Activated CD8-positive, alpha-beta memory T cell treated with anti-CD3 and anti-CD28 coated beads for 36 hours (primary cell): ENCODE measurements around the gene HTR6. TPM values are rescaled to one million over a fixed set of nuclear protein-coding genes. Genes with fewer than 3 reads are reported as not detected.

Experiments used
- CTCF ChIA-PET: fragments of 350-600 bp; sonication (Branson Sonifier 250); formaldehyde crosslinking; loops from one replicate; lab custom pipeline; 2021; ENCODE audit warnings: antibody characterized with exemption; lab: Charles Lee
- POLR2A ChIA-PET: fragments of 350-600 bp; sonication (Branson Sonifier 250); formaldehyde crosslinking; loops from one replicate; lab custom pipeline; 2021; ENCODE audit warnings: antibody characterized with exemption; lab: Charles Lee
- total RNA-seq, 2 experiments: library from RNA; stranded (reverse); gene quantifications; one replicate each; pipeline ENCODE4 v1.2.3, GENCODE V29; 2021

HTR6 gene
- total RNA-seq, 2 experiments from 2014 or later = not detected

- POLR2A ChIA-PET = interaction anchor here (0.5 kb wide), 1 partner anchor 23 kb away, joined by 3 read pairs; no protein-coding TSS in a partner anchor
- CTCF ChIA-PET = interaction anchor here (1.9 kb wide), 1 partner anchor 15 kb away, joined by 7 read pairs; no protein-coding TSS in a partner anchor
Measured at GRCh38 chr1:19676438-19676922, 11.8 kb downstream of the HTR6 start.

DNA sequence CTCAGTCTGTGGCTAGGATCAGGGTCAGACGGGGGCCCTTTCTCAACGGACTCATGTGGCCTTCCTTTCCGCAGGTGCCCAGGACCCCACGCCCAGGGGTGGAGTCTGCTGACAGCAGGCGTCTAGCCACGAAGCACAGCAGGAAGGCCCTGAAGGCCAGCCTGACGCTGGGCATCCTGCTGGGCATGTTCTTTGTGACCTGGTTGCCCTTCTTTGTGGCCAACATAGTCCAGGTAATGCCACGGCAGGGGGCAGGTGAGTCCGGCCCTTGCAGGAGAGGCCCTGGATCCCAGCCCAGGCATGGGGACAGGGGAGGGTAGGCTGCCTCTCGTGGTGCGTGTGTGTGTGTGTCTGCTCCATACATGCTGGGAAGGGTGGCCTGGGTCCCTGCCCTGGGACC lies 13.8 kb downstream of the HTR6 start:
- ChIA-PET POLR2A (no interaction called here), CTCF (interaction anchor here (1.0 kb wide), 1 partner anchor 21 kb away, joined by 3 read pairs; no protein-coding TSS in a partner anchor)

- CTCF ChIA-PET = no interaction called here
- POLR2A ChIA-PET = no interaction called here
Measured at GRCh38 chr1:19678931-19679453, 14.3 kb downstream of the HTR6 start.

- POLR2A ChIA-PET = no interaction called here
- CTCF ChIA-PET = no interaction called here
Measured at GRCh38 chr1:19679691-19680090, 15.0 kb downstream of the HTR6 start.

- CTCF ChIA-PET = interaction anchor here (1.3 kb wide), 1 partner anchor 24 kb away, joined by 3 read pairs; no protein-coding TSS in a partner anchor
- POLR2A ChIA-PET = no interaction called here
Measured at GRCh38 chr1:19680644-19681043, 16.0 kb downstream of the HTR6 start.

GRCh38 chr1:19682257-19682656 lies 17.6 kb downstream of the HTR6 start:
- ChIA-PET CTCF (interaction anchor here (0.8 to 0.9 kb wide), 2 partner anchors 18 to 20 kb away, joined by 3 read pairs; partner anchors contain the start of gene HTR6), POLR2A (no interaction called here)

DNA sequence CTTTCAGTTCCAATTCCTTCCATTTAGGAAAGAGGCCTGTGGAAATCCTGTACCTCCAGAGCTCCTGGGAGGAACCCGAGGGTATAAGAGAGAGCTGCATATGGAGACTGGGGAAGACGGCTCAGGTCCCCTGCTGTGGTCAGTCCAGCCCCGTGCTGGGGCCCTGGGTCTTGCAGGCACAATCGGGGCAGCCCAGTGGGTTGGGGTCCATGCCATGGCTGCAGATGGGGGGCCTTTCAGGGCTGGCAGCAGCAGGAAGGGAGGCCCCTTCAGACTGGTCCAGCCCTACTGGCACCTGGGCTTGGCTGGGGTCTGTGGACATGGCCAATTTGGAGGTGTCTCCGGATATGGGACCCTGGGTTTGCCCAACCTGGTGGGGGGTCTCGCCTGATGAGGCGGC lies 18.2 kb downstream of the HTR6 start:
- POLR2A ChIA-PET = interaction anchor here (0.6 kb wide), 1 partner anchor 1493 kb away, joined by 3 read pairs; no protein-coding TSS in a partner anchor
- CTCF ChIA-PET = interaction anchor here (0.9 kb wide), 1 partner anchor 21 kb away, joined by 3 read pairs; no protein-coding TSS in a partner anchor

DNA sequence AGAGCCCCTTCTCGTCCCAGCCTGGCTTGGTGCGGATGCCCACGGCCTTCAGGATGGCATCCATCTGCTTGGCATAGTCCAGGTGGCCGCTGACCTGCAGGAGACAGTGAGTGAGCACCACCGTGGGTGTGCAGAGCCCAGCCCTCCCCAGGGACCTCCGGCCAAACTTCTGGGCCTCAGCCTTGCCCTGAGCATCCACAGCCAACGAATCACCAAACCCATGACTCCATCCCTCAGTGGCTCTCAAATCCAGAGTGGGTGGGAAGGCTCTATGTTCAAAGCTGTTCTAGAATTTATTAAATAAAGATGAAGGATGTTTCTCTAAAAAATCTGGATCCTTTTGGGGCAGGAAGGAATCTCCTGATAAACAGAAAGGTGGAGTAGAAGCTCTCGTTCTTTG lies 18.7 kb downstream of the HTR6 start:
- POLR2A ChIA-PET = interaction anchor here (0.6 kb wide), 1 partner anchor 1492 kb away, joined by 3 read pairs; no protein-coding TSS in a partner anchor

GRCh38 chr1:19684677-19685076 lies 20.0 kb downstream of the HTR6 start:
- ChIA-PET CTCF (no interaction called here), POLR2A (no interaction called here)

More for the DNA sequence above, 18.7 kb downstream of the HTR6 start:
- CTCF ChIA-PET = interaction anchor here (0.7 to 0.9 kb wide), 2 partner anchors 11 to 21 kb away, joined by 3 to 4 read pairs; no protein-coding TSS in a partner anchor

- POLR2A ChIA-PET = no interaction called here
- CTCF ChIA-PET = no interaction called here
Measured at GRCh38 chr1:19685994-19686393, 21.3 kb downstream of the HTR6 start.

DNA sequence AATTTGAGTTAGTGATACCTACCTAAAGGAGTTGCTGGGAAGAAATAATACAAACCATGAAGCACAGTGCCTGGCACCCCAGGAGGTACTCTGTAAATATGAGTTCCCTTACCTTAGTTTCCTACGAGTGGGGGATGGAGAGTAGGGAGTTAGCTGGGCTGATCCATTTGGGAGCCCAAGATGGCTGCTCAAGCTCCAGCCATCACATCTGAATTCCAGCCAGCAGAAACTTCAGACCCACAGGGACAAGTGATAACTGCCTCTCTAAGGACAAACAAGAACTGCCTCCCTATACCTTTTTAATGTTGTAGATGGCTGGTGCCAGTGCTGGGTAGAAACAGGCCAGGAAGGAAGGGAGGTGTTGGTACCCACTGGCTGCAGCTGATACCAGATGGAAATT lies 22.7 kb downstream of the HTR6 start:
- ChIA-PET POLR2A (no interaction called here), CTCF (interaction anchor here (0.6 kb wide), 1 partner anchor 20 kb away, joined by 5 read pairs; no protein-coding TSS in a partner anchor)

DNA sequence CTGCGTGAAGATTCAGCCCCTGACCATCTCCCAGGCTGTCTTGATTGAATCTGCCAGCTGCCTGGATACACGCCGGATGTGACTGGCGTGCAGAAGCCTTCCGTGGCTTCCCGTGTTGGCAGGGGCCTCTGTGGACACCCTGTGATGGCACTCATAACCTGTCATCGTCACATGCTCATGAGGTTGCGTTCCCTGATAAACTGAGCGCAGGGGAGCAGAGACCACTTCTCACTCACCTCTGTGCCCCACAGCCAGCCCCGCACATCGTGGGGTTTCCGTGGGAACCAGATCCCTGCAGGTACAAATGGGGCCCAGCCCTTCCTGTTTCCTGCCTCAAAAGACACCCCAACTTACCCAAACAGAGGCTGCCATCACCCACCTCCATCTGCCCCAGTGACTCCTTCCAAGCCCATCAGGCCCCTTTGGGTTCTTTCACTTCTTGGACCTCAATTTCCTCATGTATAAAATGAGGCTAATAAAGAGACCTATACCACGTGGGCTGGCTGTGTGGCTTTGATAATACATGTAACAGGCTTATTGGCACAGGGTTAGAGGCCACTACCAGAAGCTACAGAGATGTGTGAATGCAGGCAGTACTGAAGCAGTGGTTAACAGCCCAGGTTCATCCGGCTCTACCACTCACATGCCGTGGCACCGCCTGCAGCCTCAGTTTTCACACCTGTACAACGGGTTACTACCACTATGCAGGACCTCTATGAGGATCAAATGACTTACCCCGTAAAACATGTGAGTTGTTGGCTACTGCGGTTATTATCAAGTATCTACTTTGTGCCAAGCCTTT lies 23.6 kb downstream of the HTR6 start:
- ChIA-PET POLR2A (no interaction called here), CTCF (interaction anchor here (1.3 kb wide), 1 partner anchor 26 kb away, joined by 4 read pairs; no protein-coding TSS in a partner anchor)

- CTCF ChIA-PET = interaction anchor here (0.8 to 2.0 kb wide), 3 partner anchors 15 to 27 kb away, joined by 3 to 9 read pairs (median 4); no protein-coding TSS in a partner anchor
- POLR2A ChIA-PET = no interaction called here
Measured at GRCh38 chr1:19689085-19689757, 24.5 kb downstream of the HTR6 start.

- ChIA-PET POLR2A (no interaction called here), CTCF (interaction anchor here (0.8 to 2.0 kb wide), 2 partner anchors 14 to 26 kb away, joined by 3 to 9 read pairs; no protein-coding TSS in a partner anchor)
Measured at GRCh38 chr1:19689856-19690255, 25.2 kb downstream of the HTR6 start.

DNA sequence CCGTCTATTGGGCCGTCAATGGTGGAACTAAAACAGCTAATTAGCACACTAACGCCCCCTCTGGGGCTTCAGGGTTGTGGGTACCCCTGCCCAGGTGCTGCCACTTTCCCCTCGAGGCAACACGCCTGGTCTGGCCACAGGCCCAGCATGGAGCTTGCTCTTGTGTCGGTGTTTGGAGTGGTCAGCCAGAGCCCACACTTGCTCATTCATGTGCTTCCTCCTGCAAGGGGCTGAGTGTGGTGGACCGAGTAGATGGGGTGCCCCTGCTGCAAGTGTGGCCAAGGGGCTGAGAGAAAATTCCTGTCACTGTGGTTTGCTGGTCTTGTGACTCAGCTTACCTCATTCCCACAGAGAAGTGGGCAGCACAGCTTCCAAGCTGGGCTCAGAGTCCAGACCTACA lies 25.7 kb downstream of the HTR6 start:
- POLR2A ChIA-PET = no interaction called here
- CTCF ChIA-PET = interaction anchor here (2.0 kb wide), 1 partner anchor 14 kb away, joined by 9 read pairs; no protein-coding TSS in a partner anchor

- ChIA-PET POLR2A (no interaction called here), CTCF (interaction anchor here (1.0 to 1.1 kb wide), 2 partner anchors 11 to 34 kb away, joined by 3 read pairs; no protein-coding TSS in a partner anchor)
Measured at GRCh38 chr1:19694298-19694697, 29.6 kb downstream of the HTR6 start.

DNA sequence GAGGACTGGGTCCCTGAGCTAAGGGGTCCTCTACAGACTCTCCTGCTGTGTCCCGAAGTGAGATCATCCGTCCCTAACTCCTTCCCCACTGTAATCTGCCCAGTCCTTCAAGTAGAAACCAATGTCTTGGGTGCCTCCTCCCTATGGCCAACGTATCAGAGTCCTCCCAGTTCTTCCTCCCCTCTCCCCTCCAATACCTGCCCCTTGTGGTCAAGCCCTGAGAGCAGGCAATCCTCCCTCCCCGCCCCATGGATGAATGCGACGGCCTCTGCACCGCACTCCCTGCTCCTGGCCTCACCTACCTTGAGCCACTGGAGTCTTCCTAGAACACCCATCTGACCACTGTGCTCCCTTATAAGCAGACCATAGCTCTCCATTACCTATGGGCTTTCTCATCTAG lies 31.1 kb downstream of the HTR6 start:
- POLR2A ChIA-PET = no interaction called here
- CTCF ChIA-PET = no interaction called here

DNA sequence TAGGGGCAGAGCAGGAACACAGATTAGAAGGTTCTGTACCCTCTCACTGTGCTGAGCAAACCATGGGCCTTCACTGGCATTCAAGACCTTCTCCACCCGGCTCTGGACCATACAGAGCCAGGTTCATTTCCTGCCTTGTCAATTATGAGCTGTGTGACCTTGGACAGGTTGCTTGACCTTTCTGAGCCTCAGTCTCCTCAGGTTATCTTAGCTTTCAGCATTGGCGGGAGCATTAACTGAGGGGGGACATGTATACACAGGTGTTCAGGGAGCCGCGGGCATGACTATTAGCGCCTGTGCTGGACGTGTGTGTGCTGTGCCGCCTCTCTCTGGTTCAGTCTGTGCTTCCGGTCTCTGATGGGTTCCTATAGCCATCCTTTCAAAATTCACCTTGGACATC lies 32.1 kb downstream of the HTR6 start:
- ChIA-PET CTCF (interaction anchor here (1.1 kb wide), 1 partner anchor 34 kb away, joined by 3 read pairs; no protein-coding TSS in a partner anchor), POLR2A (no interaction called here)

DNA sequence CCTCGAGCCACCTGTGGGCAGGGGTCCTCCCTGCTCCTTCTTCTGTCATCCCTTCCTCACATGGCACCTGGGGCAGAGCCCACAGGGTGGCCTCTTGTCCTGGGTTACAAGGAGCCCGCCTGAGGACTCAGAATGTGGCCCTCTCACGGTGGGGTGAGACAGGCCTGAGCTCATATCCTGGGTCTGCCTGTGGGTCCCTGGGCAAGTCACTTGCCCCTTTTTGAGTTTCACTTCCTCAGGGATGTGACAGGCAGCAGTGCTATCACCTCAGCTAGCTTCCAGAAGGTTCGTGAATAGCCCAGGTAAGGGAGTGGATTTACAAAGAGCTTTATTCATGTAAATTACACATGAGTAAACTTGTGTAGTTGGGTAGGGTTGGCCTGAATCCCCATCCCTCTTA lies 33.5 kb downstream of the HTR6 start:
- ChIA-PET CTCF (no interaction called here), POLR2A (no interaction called here)
